Fibroblast of villous mesenchyme (primary cell): ENCODE results near the gene THSD4. TPM values are rescaled to one million over a fixed set of nuclear protein-coding genes. Genes with fewer than 3 reads are reported as not detected.

Experiments
- DNase-seq: peaks from one replicate; pipeline ENCODE4 v3.0.0-alpha.2; 2010; ENCODE audit warnings: low read depth
- H3K4me3 ChIP-seq: 2 replicates; pipeline ENCODE4 v1.5.1; 2011; ENCODE audit warnings: low read depth, mild to moderate bottlenecking, low read length
- total RNA-seq: library from RNA; depleted of rRNA; stranded (reverse); fragments of >200 nt; gene quantifications from 2 replicates; pipeline ENCODE4 v1.2.3, GENCODE V29; 2012
- TF ChIP-seq, protein P1 (sequence below): IDR thresholded peaks from 2 replicates; pipeline ENCODE4 v1.5.1; 2012; ENCODE audit warnings: low read depth, mild to moderate bottlenecking, low read length; ENCODE audit not compliant: insufficient read depth

Gene THSD4
- total RNA-seq, 1 donor, result 76.4 TPM

- TF ChIP-seq, protein P1, sequence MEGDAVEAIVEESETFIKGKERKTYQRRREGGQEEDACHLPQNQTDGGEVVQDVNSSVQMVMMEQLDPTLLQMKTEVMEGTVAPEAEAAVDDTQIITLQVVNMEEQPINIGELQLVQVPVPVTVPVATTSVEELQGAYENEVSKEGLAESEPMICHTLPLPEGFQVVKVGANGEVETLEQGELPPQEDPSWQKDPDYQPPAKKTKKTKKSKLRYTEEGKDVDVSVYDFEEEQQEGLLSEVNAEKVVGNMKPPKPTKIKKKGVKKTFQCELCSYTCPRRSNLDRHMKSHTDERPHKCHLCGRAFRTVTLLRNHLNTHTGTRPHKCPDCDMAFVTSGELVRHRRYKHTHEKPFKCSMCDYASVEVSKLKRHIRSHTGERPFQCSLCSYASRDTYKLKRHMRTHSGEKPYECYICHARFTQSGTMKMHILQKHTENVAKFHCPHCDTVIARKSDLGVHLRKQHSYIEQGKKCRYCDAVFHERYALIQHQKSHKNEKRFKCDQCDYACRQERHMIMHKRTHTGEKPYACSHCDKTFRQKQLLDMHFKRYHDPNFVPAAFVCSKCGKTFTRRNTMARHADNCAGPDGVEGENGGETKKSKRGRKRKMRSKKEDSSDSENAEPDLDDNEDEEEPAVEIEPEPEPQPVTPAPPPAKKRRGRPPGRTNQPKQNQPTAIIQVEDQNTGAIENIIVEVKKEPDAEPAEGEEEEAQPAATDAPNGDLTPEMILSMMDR, result no peak
- no peak overlapping the region for H3K4me3 ChIP-seq
- no peak for DNase-seq
These were observed 704.9 kb downstream of the THSD4 start for GRCh38 chr15:71820127-71820526.

DNA sequence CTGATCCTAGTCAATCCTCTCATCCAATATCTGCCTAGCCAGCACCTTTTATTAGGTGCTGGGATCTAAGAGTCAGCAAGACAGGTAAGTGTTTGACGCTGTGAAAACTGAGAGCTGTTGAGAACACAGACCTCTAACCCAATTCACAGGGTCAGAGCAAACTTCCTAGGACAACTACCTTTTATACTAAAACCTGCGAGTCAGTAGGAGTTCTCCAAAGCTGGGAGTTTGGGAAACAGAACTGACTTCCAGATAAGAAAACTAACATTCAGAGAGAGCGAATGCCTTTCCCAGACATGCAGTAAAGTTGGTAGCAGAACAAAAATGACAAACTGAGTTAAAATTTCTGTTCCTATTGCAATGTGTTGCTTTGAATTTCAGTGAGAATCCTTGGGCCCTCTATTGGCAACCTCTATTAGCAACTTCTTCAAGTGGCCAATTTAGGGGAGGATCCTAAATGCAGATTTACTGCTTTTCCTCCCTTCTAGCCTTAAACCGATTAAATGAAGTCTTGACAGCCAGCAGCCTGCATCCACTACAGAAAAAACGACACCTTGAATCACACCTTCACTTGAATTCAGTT lies 706.4 kb downstream of the THSD4 start:
- DNase-seq, result no peak
- TF ChIP-seq, protein P1, result no peak

DNA sequence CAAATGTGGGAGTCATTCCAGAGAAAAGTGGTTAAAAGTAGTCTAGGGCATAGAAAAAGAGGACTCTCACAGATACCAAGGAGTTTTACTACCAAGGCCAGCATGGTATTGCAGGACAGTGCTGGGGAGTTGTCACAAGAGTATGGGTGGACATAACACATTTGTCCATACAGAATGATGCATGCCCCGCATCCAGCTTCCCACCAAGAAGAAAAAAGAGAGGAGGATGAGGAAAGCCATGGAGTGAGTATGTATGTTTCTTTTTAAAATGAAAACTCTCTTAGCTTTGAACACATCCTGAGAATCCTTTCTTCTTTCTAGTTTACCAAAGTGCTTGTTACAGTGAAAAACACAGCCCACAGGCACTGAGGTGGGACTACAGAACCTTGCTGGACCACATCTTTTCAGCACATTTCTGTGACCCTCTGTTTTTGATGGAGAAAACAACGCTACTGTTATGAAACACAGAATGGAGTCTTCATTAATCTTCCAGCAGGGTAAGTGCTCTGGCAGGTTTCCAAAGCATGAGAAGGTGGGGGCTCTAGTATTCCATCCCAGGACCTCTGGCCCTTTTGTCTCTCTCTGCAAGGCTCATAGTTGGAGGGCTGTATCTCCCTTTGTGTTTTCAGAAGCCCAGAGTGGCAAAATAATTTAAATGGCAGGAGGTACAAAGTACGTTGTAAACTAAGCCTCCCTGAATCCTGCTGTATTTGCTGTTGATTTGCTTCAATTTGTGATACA lies 707.8 kb downstream of the THSD4 start:
- TF ChIP-seq, protein P1, result no peak

More for the DNA sequence above, 706.4 kb downstream of the THSD4 start:
- no peak overlapping the region for H3K4me3 ChIP-seq

DNA sequence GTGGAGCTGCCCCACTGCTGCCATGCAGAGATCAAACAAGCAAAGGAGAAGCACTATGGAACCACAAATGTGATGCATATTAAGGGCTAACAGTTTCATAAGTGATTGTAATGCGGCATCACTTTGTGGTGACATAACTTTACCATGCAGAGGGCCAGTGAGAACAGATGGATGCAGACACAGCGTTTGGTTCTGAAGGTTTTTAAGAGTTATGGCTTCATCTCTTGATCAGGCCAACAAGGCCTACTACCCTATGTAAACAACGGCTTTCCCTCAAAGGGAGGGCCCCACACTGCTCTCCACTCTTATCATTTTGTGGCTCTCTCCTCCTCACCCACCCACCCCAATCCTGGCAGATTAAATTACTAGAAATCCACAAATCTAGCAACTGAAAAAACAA lies 708.5 kb downstream of the THSD4 start:
- TF ChIP-seq, protein P1, result no peak
- peak; percentile 8 for DNase-seq
- H3K4me3 ChIP-seq, result no peak overlapping the region

More for the DNA sequence above, 707.8 kb downstream of the THSD4 start:
- H3K4me3 ChIP-seq, result no peak overlapping the region
- DNase-seq, result no peak

- TF ChIP-seq, protein P1, result no peak
- H3K4me3 ChIP-seq, result no peak overlapping the region
- DNase-seq, result no peak
These were observed 709.9 kb downstream of the THSD4 start for GRCh38 chr15:71825021-71825730.

- no peak overlapping the region for H3K4me3 ChIP-seq
- DNase-seq, result no peak
- TF ChIP-seq, protein P1, result no peak
These were observed 710.9 kb downstream of the THSD4 start for GRCh38 chr15:71826196-71826595.
